SK-N-SH treated with all-trans-retinoic acid at 6 μM for 48 hours (cell line): Measurements from ENCODE around the gene LILRA6.
"Not testable (repeated sequence)": the region's sequence is repeated elsewhere in the genome, so short reads cannot be mapped to it uniquely, and the experiment has no call there.

Experiments
- ARNTL ChIP-seq: fragments of 450-650 bp; formaldehyde crosslinking; IDR thresholded peaks from 2 replicates; pipeline ENCODE4 v1.5.0; 2020; ENCODE audit warnings: low read depth, mild to moderate bottlenecking, moderate library complexity, borderline replicate concordance
- BACH2 ChIP-seq: fragments of 250-450 bp; sonication (Bioruptor Pico); IDR thresholded peaks from 2 replicates; pipeline ENCODE4 v1.9.0; 2021; ENCODE audit warnings: mild to moderate bottlenecking, borderline replicate concordance
- CREB5 ChIP-seq: fragments of 250-450 bp; sonication (Bioruptor Pico); IDR thresholded peaks from 2 replicates; pipeline ENCODE4 v1.5.1; 2020; ENCODE audit warnings: low read depth, mild to moderate bottlenecking, moderate library complexity
- ISL1 ChIP-seq: fragments of 250-450 bp; sonication (Bioruptor Pico); IDR thresholded peaks from 2 replicates; pipeline ENCODE4 v2.1.2; 2022; ENCODE audit warnings: mild to moderate bottlenecking, moderate library complexity
- RARB ChIP-seq: fragments of 250-450 bp; sonication (Bioruptor Pico); IDR thresholded peaks from 2 replicates; pipeline ENCODE4 v1.8.0; 2021; ENCODE audit warnings: mild to moderate bottlenecking, moderate library complexity
- SNAI2 ChIP-seq: fragments of 250-450 bp; sonication (Bioruptor Pico); IDR thresholded peaks from 2 replicates; pipeline ENCODE4 v1.5.0; 2020; ENCODE audit warnings: mild to moderate bottlenecking, moderate library complexity
- TCF4 ChIP-seq: fragments of 250-450 bp; sonication (Bioruptor Pico); IDR thresholded peaks from 2 replicates; pipeline ENCODE4 v1.8.0; 2021; ENCODE audit warnings: mild to moderate bottlenecking, moderate library complexity, borderline replicate concordance
- ZFP30 ChIP-seq: fragments of 450-650 bp; formaldehyde crosslinking; IDR thresholded peaks from 2 replicates; pipeline ENCODE4 v1.5.0; 2022; ENCODE audit warnings: mild to moderate bottlenecking, moderate library complexity
- ZNF70 ChIP-seq: fragments of 450-650 bp; formaldehyde crosslinking; IDR thresholded peaks from 2 replicates; pipeline ENCODE4 v1.5.0; 2020; ENCODE audit warnings: mild to moderate bottlenecking, moderate library complexity
- ZNF8 ChIP-seq: fragments of 450-650 bp; formaldehyde crosslinking; IDR thresholded peaks from 2 replicates; pipeline ENCODE4 v1.5.0; 2020; ENCODE audit warnings: mild to moderate bottlenecking, moderate library complexity
- TF ChIP-seq, protein P1 (sequence below): fragments of 250-450 bp; sonication (Bioruptor Pico); IDR thresholded peaks from 2 replicates; pipeline ENCODE4 v1.8.0; 2020; ENCODE audit warnings: mild to moderate bottlenecking, moderate library complexity, borderline replicate concordance
- TF ChIP-seq, protein P2 (sequence below): fragments of 250-450 bp; sonication (Bioruptor Pico); IDR thresholded peaks from 2 replicates; pipeline ENCODE4 v1.8.0; 2021; ENCODE audit warnings: low read depth, mild to moderate bottlenecking, moderate library complexity, borderline replicate concordance
- TF ChIP-seq, protein P3 (sequence below): fragments of 250-450 bp; sonication (Bioruptor Pico); IDR thresholded peaks from 2 replicates; pipeline ENCODE4 v1.5.1; 2021; ENCODE audit warnings: mild to moderate bottlenecking, moderate library complexity

GRCh38 chr19:54214217-54214616 lies 28.4 kb downstream of the LILRA6 start:
- not testable (repeated sequence) for TF ChIP-seq ISL1 (CRISPR knock-in tag); BACH2 (CRISPR knock-in tag); ARNTL; ZFP30 (CRISPR knock-in tag); CREB5 (CRISPR knock-in tag); RARB (CRISPR knock-in tag); SNAI2 (CRISPR knock-in tag); ZNF8 (CRISPR knock-in tag); ZNF70; TCF4 (CRISPR knock-in tag)
- TF ChIP-seq, protein P1, sequence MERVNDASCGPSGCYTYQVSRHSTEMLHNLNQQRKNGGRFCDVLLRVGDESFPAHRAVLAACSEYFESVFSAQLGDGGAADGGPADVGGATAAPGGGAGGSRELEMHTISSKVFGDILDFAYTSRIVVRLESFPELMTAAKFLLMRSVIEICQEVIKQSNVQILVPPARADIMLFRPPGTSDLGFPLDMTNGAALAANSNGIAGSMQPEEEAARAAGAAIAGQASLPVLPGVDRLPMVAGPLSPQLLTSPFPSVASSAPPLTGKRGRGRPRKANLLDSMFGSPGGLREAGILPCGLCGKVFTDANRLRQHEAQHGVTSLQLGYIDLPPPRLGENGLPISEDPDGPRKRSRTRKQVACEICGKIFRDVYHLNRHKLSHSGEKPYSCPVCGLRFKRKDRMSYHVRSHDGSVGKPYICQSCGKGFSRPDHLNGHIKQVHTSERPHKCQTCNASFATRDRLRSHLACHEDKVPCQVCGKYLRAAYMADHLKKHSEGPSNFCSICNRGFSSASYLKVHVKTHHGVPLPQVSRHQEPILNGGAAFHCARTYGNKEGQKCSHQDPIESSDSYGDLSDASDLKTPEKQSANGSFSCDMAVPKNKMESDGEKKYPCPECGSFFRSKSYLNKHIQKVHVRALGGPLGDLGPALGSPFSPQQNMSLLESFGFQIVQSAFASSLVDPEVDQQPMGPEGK (CRISPR knock-in tag) = not testable (repeated sequence)
- TF ChIP-seq, protein P2, sequence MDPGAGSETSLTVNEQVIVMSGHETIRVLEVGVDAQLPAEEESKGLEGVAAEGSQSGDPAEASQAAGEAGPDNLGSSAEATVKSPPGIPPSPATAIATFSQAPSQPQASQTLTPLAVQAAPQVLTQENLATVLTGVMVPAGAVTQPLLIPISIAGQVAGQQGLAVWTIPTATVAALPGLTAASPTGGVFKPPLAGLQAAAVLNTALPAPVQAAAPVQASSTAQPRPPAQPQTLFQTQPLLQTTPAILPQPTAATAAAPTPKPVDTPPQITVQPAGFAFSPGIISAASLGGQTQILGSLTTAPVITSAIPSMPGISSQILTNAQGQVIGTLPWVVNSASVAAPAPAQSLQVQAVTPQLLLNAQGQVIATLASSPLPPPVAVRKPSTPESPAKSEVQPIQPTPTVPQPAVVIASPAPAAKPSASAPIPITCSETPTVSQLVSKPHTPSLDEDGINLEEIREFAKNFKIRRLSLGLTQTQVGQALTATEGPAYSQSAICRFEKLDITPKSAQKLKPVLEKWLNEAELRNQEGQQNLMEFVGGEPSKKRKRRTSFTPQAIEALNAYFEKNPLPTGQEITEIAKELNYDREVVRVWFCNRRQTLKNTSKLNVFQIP (CRISPR knock-in tag) = not testable (repeated sequence)
- TF ChIP-seq, protein P3, sequence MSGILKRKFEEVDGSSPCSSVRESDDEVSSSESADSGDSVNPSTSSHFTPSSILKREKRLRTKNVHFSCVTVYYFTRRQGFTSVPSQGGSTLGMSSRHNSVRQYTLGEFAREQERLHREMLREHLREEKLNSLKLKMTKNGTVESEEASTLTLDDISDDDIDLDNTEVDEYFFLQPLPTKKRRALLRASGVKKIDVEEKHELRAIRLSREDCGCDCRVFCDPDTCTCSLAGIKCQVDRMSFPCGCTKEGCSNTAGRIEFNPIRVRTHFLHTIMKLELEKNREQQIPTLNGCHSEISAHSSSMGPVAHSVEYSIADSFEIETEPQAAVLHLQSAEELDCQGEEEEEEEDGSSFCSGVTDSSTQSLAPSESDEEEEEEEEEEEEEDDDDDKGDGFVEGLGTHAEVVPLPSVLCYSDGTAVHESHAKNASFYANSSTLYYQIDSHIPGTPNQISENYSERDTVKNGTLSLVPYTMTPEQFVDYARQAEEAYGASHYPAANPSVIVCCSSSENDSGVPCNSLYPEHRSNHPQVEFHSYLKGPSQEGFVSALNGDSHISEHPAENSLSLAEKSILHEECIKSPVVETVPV = not testable (repeated sequence)
